ENCODE measurements around the gene PMVK. TPM values are rescaled to one million over a fixed set of nuclear protein-coding genes. Genes with fewer than 3 reads are reported as not detected.

The PMVK gene
- total RNA-seq, 1 experiment from 2014 or later = 32.3 TPM

GRCh38 chr1:154923695-154924094, 12.8 kb downstream of the PMVK start:
- Histone ChIP-seq H3K27me3 (ENCODE audit: low read length) (no peaks in the 10 kb centered on the region), H3F3A (ENCODE audit: low read length, unreplicated experiment) (no peaks in the 10 kb centered on the region), H3K79me2 (ENCODE audit: low read length) (no peaks in the 10 kb centered on the region), H3K9ac (ENCODE audit: low read length) (no peak overlapping the region), H3K4me1 (ENCODE audit: insufficient read depth, low read length) (no peaks in the 10 kb centered on the region), H2AFZ (ENCODE audit: low read length) (no peak overlapping the region), H3K27ac (ENCODE audit: low read length) (no peak overlapping the region), H4K20me1 (ENCODE audit: low read length) (no peaks in the 10 kb centered on the region), H3K36me3 (ENCODE audit: low read depth, low read length) (peaks cover 12% of the 10 kb centered on the region; the same call in 1 of the 2 replicates), H3K4me2 (ENCODE audit: low read length) (no peak overlapping the region), H3K4me3 (ENCODE audit: low read length) (no peak overlapping the region), H3K9me3 (ENCODE audit: low read length) (no peaks in the 10 kb centered on the region), H3K9me2 (replicated peaks; ENCODE audit: low read length) (no peaks in the 10 kb centered on the region)
- ChIA-PET CTCF (no interaction called here), POLR2A (ENCODE audit: unreplicated experiment) (no interaction called here)
- DNase-seq = no peak
- intact Hi-C loops (cut with micrococcal nuclease) = no loop called here
- BruUV-seq (replicated peaks) = no TSS peak
- ATAC-seq = no peak
- TF ChIP-seq EZH2phosphoT487 (IDR thresholded peaks at IDR 0.05; ENCODE audit: borderline replicate concordance, low read length) (no peak), EZH2 (IDR thresholded peaks at IDR 0.05; ENCODE audit: low read length, unreplicated experiment) (no peak)
- TF ChIP-seq, protein P1, sequence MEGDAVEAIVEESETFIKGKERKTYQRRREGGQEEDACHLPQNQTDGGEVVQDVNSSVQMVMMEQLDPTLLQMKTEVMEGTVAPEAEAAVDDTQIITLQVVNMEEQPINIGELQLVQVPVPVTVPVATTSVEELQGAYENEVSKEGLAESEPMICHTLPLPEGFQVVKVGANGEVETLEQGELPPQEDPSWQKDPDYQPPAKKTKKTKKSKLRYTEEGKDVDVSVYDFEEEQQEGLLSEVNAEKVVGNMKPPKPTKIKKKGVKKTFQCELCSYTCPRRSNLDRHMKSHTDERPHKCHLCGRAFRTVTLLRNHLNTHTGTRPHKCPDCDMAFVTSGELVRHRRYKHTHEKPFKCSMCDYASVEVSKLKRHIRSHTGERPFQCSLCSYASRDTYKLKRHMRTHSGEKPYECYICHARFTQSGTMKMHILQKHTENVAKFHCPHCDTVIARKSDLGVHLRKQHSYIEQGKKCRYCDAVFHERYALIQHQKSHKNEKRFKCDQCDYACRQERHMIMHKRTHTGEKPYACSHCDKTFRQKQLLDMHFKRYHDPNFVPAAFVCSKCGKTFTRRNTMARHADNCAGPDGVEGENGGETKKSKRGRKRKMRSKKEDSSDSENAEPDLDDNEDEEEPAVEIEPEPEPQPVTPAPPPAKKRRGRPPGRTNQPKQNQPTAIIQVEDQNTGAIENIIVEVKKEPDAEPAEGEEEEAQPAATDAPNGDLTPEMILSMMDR (conservative IDR thresholded peaks at IDR 0.05; ENCODE audit: low read depth, low read length) = no peak

- H3K27me3 ChIP-seq (ENCODE audit: low read length) = no peaks in the 10 kb centered on the region
- intact Hi-C loops (cut with micrococcal nuclease) = no loop called here
- H3K36me3 ChIP-seq (ENCODE audit: low read depth, low read length) = no peaks in the 10 kb centered on the region
- H3K9me2 ChIP-seq (replicated peaks; ENCODE audit: low read length) = no peaks in the 10 kb centered on the region
- no peak overlapping the region for H3K27ac ChIP-seq (ENCODE audit: low read length)
- H4K20me1 ChIP-seq (ENCODE audit: low read length) = no peaks in the 10 kb centered on the region
- ATAC-seq (no peak), DNase-seq (no peak)
- ChIA-PET CTCF (no interaction called here), POLR2A (ENCODE audit: unreplicated experiment) (no interaction called here)
- H3K79me2 ChIP-seq (ENCODE audit: low read length) = no peaks in the 10 kb centered on the region
- H3K4me3 ChIP-seq (ENCODE audit: low read length) = no peak overlapping the region
- no peak overlapping the region for H3K9ac ChIP-seq (ENCODE audit: low read length)
- H3K4me2 ChIP-seq (ENCODE audit: low read length) = no peak overlapping the region
- H2AFZ ChIP-seq (ENCODE audit: low read length) = no peak overlapping the region
- no peaks in the 10 kb centered on the region for H3K9me3 ChIP-seq (ENCODE audit: low read length)
- H3F3A ChIP-seq (ENCODE audit: low read length, unreplicated experiment) = no peaks in the 10 kb centered on the region
- no TSS peak for BruUV-seq (replicated peaks)
- no peaks in the 10 kb centered on the region for H3K4me1 ChIP-seq (ENCODE audit: insufficient read depth, low read length)
- TF ChIP-seq EZH2 (IDR thresholded peaks at IDR 0.05; ENCODE audit: low read length, unreplicated experiment) (no peak), EZH2phosphoT487 (IDR thresholded peaks at IDR 0.05; ENCODE audit: borderline replicate concordance, low read length) (no peak)
- TF ChIP-seq, protein P1 (conservative IDR thresholded peaks at IDR 0.05; ENCODE audit: low read depth, low read length) = no peak
Observed at GRCh38 chr1:154913273-154913672, 23.2 kb downstream of the PMVK start.

DNA sequence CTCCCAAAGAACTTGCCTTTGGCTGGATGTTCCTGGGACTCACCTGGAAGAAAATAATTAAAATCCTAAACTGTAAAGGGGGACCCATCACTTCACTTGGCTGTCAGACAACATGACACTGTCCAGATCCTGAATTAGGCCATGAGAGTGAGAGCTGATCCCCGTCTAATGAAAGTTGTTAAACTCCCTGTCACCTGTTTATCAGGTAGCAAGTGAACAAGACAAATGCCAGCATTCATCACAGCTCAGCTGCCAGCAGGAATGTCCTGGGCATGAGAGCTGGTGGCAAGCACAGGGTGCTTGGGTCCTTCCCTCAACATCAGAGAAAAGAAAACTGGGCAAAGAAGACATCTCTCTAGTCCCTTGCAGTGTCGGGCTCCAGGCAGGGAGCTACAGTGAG, 23.8 kb downstream of the PMVK start:
- no TSS peak for BruUV-seq (replicated peaks)
- Histone ChIP-seq H4K20me1 (ENCODE audit: low read length) (no peaks in the 10 kb centered on the region), H3K4me2 (ENCODE audit: low read length) (no peak overlapping the region), H3F3A (ENCODE audit: low read length, unreplicated experiment) (no peaks in the 10 kb centered on the region), H3K9ac (ENCODE audit: low read length) (no peak overlapping the region), H3K27ac (ENCODE audit: low read length) (no peak overlapping the region), H3K27me3 (ENCODE audit: low read length) (no peaks in the 10 kb centered on the region), H3K4me3 (ENCODE audit: low read length) (no peak overlapping the region), H3K9me2 (replicated peaks; ENCODE audit: low read length) (no peaks in the 10 kb centered on the region), H3K9me3 (ENCODE audit: low read length) (no peaks in the 10 kb centered on the region), H3K79me2 (ENCODE audit: low read length) (no peaks in the 10 kb centered on the region), H2AFZ (ENCODE audit: low read length) (no peak overlapping the region), H3K4me1 (ENCODE audit: insufficient read depth, low read length) (no peaks in the 10 kb centered on the region), H3K36me3 (ENCODE audit: low read depth, low read length) (no peaks in the 10 kb centered on the region)
- ATAC-seq (no peak), DNase-seq (no peak)
- CTCF ChIA-PET = no interaction called here
- intact Hi-C loops (cut with micrococcal nuclease) = no loop called here
- POLR2A ChIA-PET (ENCODE audit: unreplicated experiment) = no interaction called here
- TF ChIP-seq EZH2 (IDR thresholded peaks at IDR 0.05; ENCODE audit: low read length, unreplicated experiment) (no peak), EZH2phosphoT487 (IDR thresholded peaks at IDR 0.05; ENCODE audit: borderline replicate concordance, low read length) (no peak)
- TF ChIP-seq, protein P1 (conservative IDR thresholded peaks at IDR 0.05; ENCODE audit: low read depth, low read length) = no peak
